Ishikawa (cell line): Measurements from ENCODE around the gene LPP.

Source experiments
- CEBPB ChIP-seq: IDR thresholded peaks from 2 replicates; pipeline ENCODE4 v1.6.1; 2012
- CREB1 ChIP-seq: IDR thresholded peaks from 2 replicates; pipeline ENCODE4 v1.6.1; 2012; ENCODE audit warnings: low read depth
- EGR1 ChIP-seq: IDR thresholded peaks from 2 replicates; pipeline ENCODE4 v1.6.1; 2012
- EP300 ChIP-seq: IDR thresholded peaks from 2 replicates; pipeline ENCODE4 v1.6.1; 2012; ENCODE audit warnings: borderline replicate concordance
- FOXM1 ChIP-seq: IDR thresholded peaks from 2 replicates; pipeline ENCODE4 v1.6.1; 2012; ENCODE audit warnings: low read depth, borderline replicate concordance
- MAX ChIP-seq: IDR thresholded peaks from 2 replicates; pipeline ENCODE4 v1.6.1; 2012
- NFIC ChIP-seq: IDR thresholded peaks from 2 replicates; pipeline ENCODE4 v1.6.1; 2012
- RAD21 ChIP-seq: IDR thresholded peaks from 2 replicates; pipeline ENCODE4 v1.6.1; 2012; ENCODE audit warnings: low read depth
- REST ChIP-seq: IDR thresholded peaks from 2 replicates; pipeline ENCODE4 v1.6.1; 2012; ENCODE audit warnings: low read depth, mild to moderate bottlenecking
- TAF1 ChIP-seq: IDR thresholded peaks from 2 replicates; pipeline ENCODE4 v1.6.1; 2012; ENCODE audit warnings: low read depth, mild to moderate bottlenecking
- TCF12 ChIP-seq: IDR thresholded peaks from 2 replicates; pipeline ENCODE4 v1.6.1; 2012; ENCODE audit warnings: low read depth
- TEAD4 ChIP-seq: IDR thresholded peaks from 2 replicates; pipeline ENCODE4 v1.6.1; 2012
- USF1 ChIP-seq: IDR thresholded peaks from 2 replicates; pipeline ENCODE4 v1.6.1; 2012
- YY1 ChIP-seq: IDR thresholded peaks from 2 replicates; pipeline ENCODE4 v1.6.1; 2012; ENCODE audit warnings: low read depth
- ZBTB7A ChIP-seq: IDR thresholded peaks from 2 replicates; pipeline ENCODE4 v1.6.1; 2012; ENCODE audit warnings: low read depth

Gene LPP

GRCh38 chr3:188695241-188695640, 541.3 kb downstream of the LPP start:
- TF ChIP-seq TCF12: no peak

- TF ChIP-seq EGR1 (no peak), TAF1 (no peak), EP300 (no peak), FOXM1 (no peak), MAX (no peak), RAD21 (no peak), TCF12 (no peak), TEAD4 (no peak), REST (no peak), ZBTB7A (no peak), USF1 (no peak), YY1 (no peak), NFIC (no peak), CREB1 (no peak)
Measured at GRCh38 chr3:188697127-188697526, 543.2 kb downstream of the LPP start.

- TF ChIP-seq REST (no peak), NFIC (no peak), USF1 (no peak), TCF12 (no peak), TEAD4 (no peak), YY1 (no peak), EGR1 (no peak), TAF1 (no peak), ZBTB7A (no peak), CEBPB (no peak), FOXM1 (no peak), RAD21 (no peak), CREB1 (no peak), EP300 (no peak), MAX (no peak)
Measured at GRCh38 chr3:188698436-188698835, 544.5 kb downstream of the LPP start.

GRCh38 chr3:188700501-188700900, 546.5 kb downstream of the LPP start:
- no peak for TF ChIP-seq CEBPB

- TF ChIP-seq CREB1: no peak
- no peak for TF ChIP-seq REST
- TF ChIP-seq TEAD4: no peak
- no peak for TF ChIP-seq EGR1
- TF ChIP-seq TCF12: no peak
- no peak for TF ChIP-seq YY1
- no peak for TF ChIP-seq CEBPB
- no peak for TF ChIP-seq ZBTB7A
Measured at GRCh38 chr3:188700918-188701317, 547.0 kb downstream of the LPP start.
